ENCODE measurements around the gene SARDH.

SARDH gene

GRCh38 chr9:133640580-133641395 lies 97.4 kb downstream of the SARDH start:
- TF ChIP-seq, protein P1, sequence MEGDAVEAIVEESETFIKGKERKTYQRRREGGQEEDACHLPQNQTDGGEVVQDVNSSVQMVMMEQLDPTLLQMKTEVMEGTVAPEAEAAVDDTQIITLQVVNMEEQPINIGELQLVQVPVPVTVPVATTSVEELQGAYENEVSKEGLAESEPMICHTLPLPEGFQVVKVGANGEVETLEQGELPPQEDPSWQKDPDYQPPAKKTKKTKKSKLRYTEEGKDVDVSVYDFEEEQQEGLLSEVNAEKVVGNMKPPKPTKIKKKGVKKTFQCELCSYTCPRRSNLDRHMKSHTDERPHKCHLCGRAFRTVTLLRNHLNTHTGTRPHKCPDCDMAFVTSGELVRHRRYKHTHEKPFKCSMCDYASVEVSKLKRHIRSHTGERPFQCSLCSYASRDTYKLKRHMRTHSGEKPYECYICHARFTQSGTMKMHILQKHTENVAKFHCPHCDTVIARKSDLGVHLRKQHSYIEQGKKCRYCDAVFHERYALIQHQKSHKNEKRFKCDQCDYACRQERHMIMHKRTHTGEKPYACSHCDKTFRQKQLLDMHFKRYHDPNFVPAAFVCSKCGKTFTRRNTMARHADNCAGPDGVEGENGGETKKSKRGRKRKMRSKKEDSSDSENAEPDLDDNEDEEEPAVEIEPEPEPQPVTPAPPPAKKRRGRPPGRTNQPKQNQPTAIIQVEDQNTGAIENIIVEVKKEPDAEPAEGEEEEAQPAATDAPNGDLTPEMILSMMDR (IDR thresholded peaks at IDR 0.05; ENCODE audit: low read depth, low read length): no peak
- H3K4me3 ChIP-seq (replicated peaks in 1 of 2; ENCODE audit: low read depth in 2 of 2, low read length in 2 of 2): no peak overlapping the region
- no peak for DNase-seq (ENCODE audit: low read depth in 2 of 2)

DNA sequence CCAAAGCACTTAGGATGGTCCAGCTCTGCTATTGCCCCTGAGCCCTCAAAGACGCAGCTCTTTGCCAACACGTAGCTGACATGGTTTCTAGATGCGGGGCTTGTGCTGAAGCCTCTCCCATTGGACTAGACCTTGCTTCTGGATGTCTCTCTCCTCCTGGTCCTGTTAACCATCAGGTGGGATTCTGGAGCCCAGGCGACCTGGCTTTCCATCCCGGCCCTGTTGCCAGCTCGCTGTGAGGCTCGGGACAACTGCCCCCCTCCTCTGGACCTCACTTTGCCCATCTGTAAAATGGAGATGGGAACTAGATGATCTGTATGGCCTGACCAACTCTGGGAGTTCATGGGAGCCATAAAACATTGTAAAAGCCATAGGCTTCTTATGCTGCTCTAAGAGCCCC lies 98.0 kb downstream of the SARDH start:
- TF ChIP-seq, protein P1 (IDR thresholded peaks at IDR 0.05; ENCODE audit: low read depth, low read length): no peak
- no peak overlapping the region for H3K4me3 ChIP-seq (replicated peaks in 1 of 2; ENCODE audit: low read depth in 2 of 2, low read length in 2 of 2)
- no peak for DNase-seq (ENCODE audit: low read depth in 2 of 2)

GRCh38 chr9:133639613-133640012 lies 98.5 kb downstream of the SARDH start:
- TF ChIP-seq, protein P1 (IDR thresholded peaks at IDR 0.05; ENCODE audit: low read depth, low read length): no peak
- no peak for DNase-seq (ENCODE audit: low read depth in 2 of 2)
- H3K4me3 ChIP-seq (replicated peaks in 1 of 2; ENCODE audit: low read depth in 2 of 2, low read length in 2 of 2): no peak overlapping the region

DNA sequence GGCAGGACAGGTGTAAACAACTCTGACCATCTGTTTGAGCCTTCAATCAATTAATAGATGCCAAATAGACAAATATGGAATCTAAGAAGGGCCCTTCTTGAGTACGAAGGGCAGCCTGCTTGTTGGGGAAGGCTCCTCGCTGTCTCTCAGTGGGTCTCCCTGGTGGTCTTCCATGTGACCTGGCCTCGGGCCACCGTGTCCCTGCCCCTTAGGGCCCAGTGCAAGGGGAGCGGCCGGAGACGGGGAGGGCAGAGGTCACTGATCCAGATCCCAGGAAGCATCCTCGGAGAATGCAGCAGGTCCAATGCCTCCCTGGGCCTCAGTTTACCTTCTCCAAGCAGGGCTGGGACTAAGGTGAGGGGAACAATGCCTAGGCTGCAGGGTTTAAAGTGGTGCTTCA lies 99.4 kb downstream of the SARDH start:
- H3K4me3 ChIP-seq (replicated peaks in 1 of 2; ENCODE audit: low read depth in 2 of 2, low read length in 2 of 2): no peak overlapping the region
- TF ChIP-seq, protein P1 (IDR thresholded peaks at IDR 0.05; ENCODE audit: low read depth, low read length): no peak
- no peak for DNase-seq (ENCODE audit: low read depth in 2 of 2)

- DNase-seq (ENCODE audit: low read depth in 2 of 2): no peak
- TF ChIP-seq, protein P1 (IDR thresholded peaks at IDR 0.05; ENCODE audit: low read depth, low read length): no peak
These were observed 100.1 kb downstream of the SARDH start for GRCh38 chr9:133638076-133638475.

GRCh38 chr9:133637451-133638055 lies 100.6 kb downstream of the SARDH start:
- DNase-seq (ENCODE audit: low read depth in 2 of 2): no peak
- TF ChIP-seq, protein P1 (IDR thresholded peaks at IDR 0.05; ENCODE audit: low read depth, low read length): no peak
- no peak overlapping the region for H3K4me3 ChIP-seq (replicated peaks in 1 of 2; ENCODE audit: low read depth in 2 of 2, low read length in 2 of 2)

More at GRCh38 chr9:133638076-133638475, 100.1 kb downstream of the SARDH start:
- H3K4me3 ChIP-seq (replicated peaks in 1 of 2; ENCODE audit: low read depth in 2 of 2, low read length in 2 of 2): no peak overlapping the region
